ENCODE data around the gene SBNO2. TPM values are rescaled to one million over a fixed set of nuclear protein-coding genes. Genes with fewer than 3 reads are reported as not detected.

The SBNO2 gene
- total RNA-seq, 3 donors from 2014 or later = 58.0 to 86.6 (median 74.6) TPM

DNA sequence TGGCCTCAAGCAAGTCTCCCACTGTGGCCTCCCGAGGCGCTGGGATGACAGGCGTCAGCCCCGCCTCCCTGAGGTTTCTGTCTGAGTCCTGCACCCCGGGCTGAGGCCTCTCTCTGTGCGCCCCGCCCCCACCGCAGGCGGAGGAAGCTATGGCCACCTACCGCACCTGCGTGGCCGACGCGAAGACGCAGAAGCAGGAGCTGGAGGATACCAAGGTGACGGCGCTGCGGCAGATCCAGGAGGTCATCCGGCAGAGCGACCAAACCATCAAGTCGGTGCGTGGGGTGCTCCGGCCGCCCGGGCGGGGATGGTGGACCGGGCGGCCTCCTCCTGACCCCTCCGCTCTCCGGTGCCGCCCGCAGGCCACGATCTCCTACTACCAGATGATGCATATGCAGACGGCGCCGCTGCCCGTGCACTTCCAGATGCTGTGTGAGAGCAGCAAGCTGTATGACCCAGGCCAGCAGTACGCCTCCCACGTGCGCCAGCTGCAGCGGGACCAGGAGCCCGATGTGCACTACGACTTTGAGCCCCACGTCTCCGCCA is 94.4 kb downstream of the SBNO2 start:
- DNase-seq = peak; percentile 38 to 83 (median 69)

DNA sequence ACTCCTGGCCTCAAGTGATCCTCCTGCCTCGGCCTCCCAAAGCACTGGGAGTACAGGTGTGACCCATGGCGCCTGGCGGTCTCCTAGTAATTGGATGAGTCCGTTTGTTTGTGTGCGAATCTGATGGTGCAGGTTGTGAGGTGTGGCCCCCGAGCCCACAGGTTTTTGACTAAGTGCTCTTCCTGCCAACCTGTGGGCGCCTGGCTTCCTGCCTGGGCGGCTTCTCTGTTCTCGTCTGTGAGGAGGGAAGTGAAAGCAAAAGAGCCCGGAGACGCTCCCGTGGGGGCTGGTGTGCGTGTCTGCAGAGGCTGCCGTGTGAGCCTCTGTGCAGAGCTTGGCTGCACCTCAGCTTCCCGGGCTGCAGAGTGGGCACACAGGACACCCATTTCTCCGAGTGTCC is 97.1 kb downstream of the SBNO2 start:
- Histone ChIP-seq H3K4me1 (ENCODE audit: low read depth) (peaks cover 36% of the 10 kb centered on the region), H3K4me3 (no peak overlapping the region), H3K36me3 (ENCODE audit: low read depth) (no peaks in the 10 kb centered on the region), H3K9me3 (no peaks in the 10 kb centered on the region)
- DNase-seq = peak; percentile 85 to 95 (median 86)
- intact Hi-C loops (cut with DNase I, micrococcal nuclease) = no loop called here
- peak; percentile 70 for ATAC-seq
- TF ChIP-seq CTCF (IDR thresholded peaks at IDR 0.05) = no peak

More for the DNA sequence above, 94.4 kb downstream of the SBNO2 start:
- ATAC-seq = no peak
- no peak overlapping the region for H3K4me3 ChIP-seq
- peaks cover 43% of the 10 kb centered on the region for H3K4me1 ChIP-seq (ENCODE audit: low read depth)
- H3K9me3 ChIP-seq = no peaks in the 10 kb centered on the region
- no peak for TF ChIP-seq CTCF (IDR thresholded peaks at IDR 0.05)
- intact Hi-C loops (cut with DNase I, micrococcal nuclease) = no loop called here
- no peaks in the 10 kb centered on the region for H3K36me3 ChIP-seq (ENCODE audit: low read depth)

GRCh38 chr19:1076046-1076386 is 98.1 kb downstream of the SBNO2 start:
- DNase-seq (no peak), ATAC-seq (no peak)
- TF ChIP-seq CTCF (IDR thresholded peaks at IDR 0.05) = no peak
- Histone ChIP-seq H3K4me3 (no peak overlapping the region), H3K4me1 (ENCODE audit: low read depth) (peaks cover 30% of the 10 kb centered on the region), H3K36me3 (ENCODE audit: low read depth) (no peaks in the 10 kb centered on the region), H3K9me3 (no peaks in the 10 kb centered on the region)
- intact Hi-C loops (cut with DNase I, micrococcal nuclease) = no loop called here

GRCh38 chr19:1074544-1075283 is 99.4 kb downstream of the SBNO2 start:
- Histone ChIP-seq H3K4me3 (no peak overlapping the region), H3K4me1 (ENCODE audit: low read depth) (peaks cover 34% of the 10 kb centered on the region), H3K9me3 (no peaks in the 10 kb centered on the region), H3K36me3 (ENCODE audit: low read depth) (no peaks in the 10 kb centered on the region)
- intact Hi-C loops (cut with DNase I, micrococcal nuclease) = no loop called here
- DNase-seq (peak; percentile 93 to 96 (median 94)), ATAC-seq (peak; percentile 79)
- TF ChIP-seq CTCF (IDR thresholded peaks at IDR 0.05) = no peak

DNA sequence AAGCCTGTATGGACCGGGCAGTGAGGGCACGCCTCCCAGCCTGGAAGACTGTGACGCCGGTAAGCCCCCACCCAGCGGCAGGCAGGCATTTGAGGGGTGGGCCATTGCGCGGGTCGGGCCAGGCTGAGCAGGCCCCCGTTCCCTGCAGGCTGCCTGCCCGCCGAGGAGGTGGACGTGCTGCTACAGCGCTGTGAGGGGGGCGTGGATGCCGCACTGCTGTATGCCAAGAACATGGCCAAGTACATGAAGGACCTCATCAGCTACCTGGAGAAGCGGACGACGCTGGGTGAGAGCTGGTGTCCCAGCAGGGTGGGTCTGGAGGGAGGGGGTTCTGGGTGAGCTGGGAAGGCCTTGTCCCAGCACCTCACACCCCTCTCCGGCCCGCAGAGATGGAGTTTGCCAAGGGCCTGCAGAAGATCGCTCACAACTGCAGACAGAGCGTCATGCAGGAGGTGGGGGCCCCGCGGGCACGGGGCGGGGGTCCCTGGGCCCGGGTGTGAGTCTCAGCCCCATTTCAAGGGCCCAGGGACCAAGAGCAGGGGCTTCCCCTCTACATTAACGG is 100.0 kb downstream of the SBNO2 start:
- DNase-seq = peak in 2 of 3 donors; percentile 49 to 64
- Histone ChIP-seq H3K36me3 (ENCODE audit: low read depth) (no peaks in the 10 kb centered on the region), H3K9me3 (no peaks in the 10 kb centered on the region), H3K4me3 (no peak overlapping the region), H3K4me1 (ENCODE audit: low read depth) (peaks cover 37% of the 10 kb centered on the region)
- TF ChIP-seq CTCF (IDR thresholded peaks at IDR 0.05) = no peak
- intact Hi-C loops (cut with DNase I, micrococcal nuclease) = no loop called here
- no peak for ATAC-seq

Data from mucosa of descending colon (tissue), 3 donors.